ENCODE results near the gene SCAANT1.

DNA sequence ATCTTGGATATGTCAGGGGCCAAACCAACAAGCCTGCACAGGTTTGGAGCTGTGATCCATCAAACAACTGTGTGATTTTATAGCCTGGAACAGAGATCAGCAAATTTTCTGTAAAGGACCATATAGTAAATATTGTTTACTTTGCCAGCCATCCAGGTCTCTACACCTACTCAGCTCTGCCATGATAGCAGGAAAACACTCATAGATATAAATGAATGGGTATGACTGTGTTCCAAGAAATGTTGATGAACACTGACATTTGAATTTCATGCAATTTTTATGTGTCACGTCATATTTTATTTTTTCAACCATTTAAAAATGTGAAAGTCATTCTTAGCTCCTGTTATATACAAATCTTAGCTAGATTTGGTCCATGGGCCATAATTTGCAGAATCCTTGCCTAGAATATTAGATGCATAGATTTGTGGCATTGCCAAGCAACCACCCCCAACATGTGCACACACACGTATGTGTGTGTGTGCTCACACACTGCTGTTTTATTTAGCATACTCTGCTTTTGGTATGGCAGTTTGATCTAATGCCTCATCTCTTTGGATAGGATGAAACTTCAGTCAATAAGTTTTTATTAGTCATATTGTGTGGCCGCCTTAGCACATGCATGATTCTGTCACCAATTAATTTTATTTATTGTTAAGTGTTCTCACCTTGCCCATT, 42.1 kb downstream of the SCAANT1 start:
- no peak for TF ChIP-seq CTCF (IDR thresholded peaks at IDR 0.05; ENCODE audit: insufficient read depth, low read length, poor library complexity, severe bottlenecking)
- TF ChIP-seq EZH2phosphoT487 (conservative IDR thresholded peaks at IDR 0.05; ENCODE audit: low read length) = no peak
